HT-29 (cell line): ENCODE results near the gene DGCR2. TPM values are rescaled to one million over a fixed set of nuclear protein-coding genes. Genes with fewer than 3 reads are reported as not detected.

Experiments used
- DNase-seq: peaks from one replicate; pipeline ENCODE4 v3.0.0-alpha.2; 2015; ENCODE audit warnings: low spot score
- total RNA-seq: library from RNA; depleted of rRNA; stranded (reverse); fragments of >200 nt; shearing (Covaris generic); gene quantifications from 2 replicates; pipeline ENCODE4 v1.2.3, GENCODE V29; 2014

DGCR2 gene
- total RNA-seq, 1 experiment from 2014 or later = 114 TPM

DNA sequence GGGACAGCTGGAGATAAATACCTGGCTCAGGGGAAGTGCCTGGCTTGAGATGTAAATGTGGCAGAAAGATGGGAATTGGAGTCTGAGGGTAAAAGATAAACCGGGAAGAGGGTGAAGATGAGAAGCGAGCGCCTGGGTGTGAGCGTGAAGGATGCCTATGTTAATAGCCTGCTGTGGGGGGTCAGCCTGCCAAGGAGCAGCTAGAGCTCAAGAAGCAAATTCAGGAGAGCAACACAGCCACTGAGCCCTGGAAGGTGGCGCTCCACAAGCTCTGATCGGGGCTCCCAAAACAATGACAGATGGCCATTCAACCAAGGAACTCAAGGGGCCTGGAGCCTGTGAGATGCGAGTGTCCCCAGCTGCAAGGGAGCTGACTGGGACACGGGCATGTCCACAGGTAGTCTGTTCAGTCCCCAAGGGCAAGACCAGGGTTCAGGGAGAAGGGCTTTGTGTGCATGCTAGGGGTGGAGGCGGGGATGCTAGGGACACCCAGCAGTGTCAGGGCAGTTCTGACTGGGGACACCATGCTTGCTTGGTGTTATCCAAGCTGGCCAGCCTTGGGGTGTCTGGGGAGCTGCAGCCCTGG is 25.1 kb upstream of the DGCR2 start:
- DNase-seq = no peak

DNA sequence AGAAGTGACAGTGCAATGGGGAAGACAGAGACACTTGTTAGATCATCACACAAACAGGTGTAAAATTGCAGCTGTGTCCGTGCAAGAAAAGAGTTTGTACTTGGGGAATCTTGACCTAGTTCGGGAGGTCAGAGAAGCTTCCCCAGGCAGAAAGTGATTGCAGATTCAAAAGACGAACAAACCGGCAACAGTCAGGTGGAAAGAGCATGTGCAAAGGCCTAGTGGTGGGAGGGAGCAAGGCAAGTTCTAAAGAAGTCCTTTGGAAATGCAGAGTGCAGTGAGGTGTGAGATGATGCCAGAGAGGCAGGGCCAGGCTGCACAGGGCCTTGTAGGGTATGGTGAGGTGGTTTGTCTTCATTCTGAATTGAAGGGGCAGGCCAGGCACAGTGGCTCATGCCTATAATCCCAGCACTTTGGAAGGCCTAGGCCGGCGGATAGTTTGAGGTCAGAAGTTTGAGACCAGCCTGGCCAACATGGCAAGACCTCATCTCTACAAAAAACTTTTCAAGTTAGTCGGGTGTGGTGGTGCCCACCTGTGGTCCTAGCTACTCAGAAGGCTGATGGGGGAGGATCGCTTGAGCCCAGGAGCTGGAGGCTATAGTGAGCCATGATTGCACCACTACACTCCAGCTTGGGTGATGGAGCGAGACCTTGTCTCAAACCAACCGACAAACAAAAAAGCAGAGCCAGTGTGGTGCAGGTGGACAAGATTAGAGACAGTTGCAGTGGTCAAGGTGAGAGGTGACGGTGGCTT is 24.2 kb upstream of the DGCR2 start:
- peak; percentile 22 for DNase-seq

GRCh38 chr22:19143967-19144400 is 21.8 kb upstream of the DGCR2 start:
- DNase-seq = peak; percentile 22

- no peak for DNase-seq
These were observed 21.0 kb upstream of the DGCR2 start for GRCh38 chr22:19143212-19143611.

DNA sequence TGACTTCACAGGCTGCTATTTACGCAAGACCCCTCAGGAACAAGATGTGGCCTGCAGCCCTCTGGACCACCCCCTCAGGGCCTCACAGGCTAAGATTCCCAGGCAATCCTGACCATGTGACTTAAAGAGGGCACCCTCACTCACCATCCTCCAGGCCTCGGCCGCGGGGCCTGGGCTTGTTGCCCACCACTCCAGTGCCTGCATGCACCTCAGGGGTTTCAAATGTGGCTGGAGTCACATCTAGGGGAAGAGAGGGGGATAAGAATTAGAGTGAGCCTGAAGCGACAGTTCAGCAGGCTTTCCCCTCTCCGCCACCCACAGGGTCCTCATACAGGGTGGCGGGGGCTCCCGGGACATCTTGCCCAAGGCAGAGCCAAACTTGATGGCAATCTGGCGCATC is 20.2 kb upstream of the DGCR2 start:
- DNase-seq = no peak

GRCh38 chr22:19139974-19140373 is 17.8 kb upstream of the DGCR2 start:
- DNase-seq = no peak

DNA sequence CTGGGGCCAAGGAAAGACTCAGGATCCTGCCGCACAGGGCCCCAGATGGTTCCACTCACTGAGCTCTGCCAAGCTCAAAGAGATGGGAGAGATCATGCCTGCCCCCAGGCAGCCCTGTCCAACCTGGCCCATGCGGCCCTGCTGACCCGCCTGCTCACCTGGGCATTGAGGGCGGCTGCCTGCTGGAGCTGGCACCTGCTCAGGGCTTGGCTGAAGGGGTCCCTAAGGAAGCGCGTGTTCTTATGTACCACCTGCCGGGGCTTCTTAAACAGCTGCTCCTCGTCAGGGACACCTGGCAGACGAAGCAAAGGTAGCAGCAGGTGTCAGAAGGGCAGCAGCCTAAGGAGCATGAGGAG is 16.8 kb upstream of the DGCR2 start:
- no peak for DNase-seq

DNA sequence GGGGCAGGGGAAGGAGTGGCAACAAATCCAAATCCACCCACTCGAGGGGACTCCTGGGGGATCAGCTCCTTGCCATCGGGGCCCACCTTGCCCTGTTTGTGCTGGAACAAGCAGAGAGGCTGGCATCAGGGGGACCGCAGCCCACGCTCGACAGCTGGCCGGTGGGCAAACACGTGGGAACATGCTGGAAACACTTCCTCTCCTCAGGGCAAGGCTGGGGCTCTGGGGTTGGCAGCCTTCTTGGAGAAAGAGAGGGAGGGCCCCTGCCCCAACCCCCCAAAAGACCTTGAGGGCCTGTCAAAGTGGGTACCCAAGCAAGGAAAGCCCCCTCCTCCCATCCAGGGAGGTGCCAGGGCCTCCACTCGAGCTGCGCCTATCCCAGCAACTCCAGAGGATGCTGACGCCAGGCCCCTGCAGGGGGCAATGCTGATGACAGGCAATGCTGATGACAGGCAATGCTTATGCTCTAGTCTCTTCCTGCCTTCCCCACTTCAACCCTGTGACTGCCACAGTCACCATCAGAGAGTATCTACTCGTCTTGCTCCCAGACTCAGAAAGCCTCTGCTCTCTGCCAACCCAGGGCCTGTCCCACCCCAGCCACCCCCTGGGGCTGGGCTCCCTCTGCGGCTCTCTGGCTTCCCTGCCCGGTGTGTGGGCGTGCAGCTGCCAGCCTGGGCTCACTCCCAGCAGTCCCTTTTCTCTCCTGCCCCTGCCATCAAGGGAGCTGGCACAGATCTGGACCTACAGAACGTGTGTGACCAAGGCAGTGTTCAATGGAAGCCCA is 16.2 kb upstream of the DGCR2 start:
- DNase-seq = no peak

GRCh38 chr22:19137384-19138216 is 15.4 kb upstream of the DGCR2 start:
- DNase-seq = no peak

DNA sequence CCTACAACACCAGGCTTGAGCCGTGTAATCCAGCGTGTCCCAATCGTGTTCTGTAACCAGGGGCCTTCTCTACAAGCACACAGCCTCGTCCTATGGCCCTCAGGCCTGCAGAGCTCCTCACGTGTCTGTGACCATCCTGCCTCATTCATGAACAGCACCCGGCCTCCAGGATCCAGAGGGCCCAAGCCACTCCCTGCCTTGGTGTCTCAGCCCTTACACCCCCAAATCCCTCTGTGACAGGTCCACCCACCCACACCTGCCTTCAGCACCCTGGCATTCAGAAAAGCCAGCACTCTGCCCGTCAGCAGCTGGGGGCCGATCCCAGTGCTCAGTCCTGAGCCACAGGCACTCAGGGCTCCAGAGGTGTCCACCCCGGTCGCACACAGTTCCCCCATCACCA is 14.7 kb upstream of the DGCR2 start:
- DNase-seq = no peak

- no peak for DNase-seq
These were observed 12.7 kb upstream of the DGCR2 start for GRCh38 chr22:19134874-19135273.

- DNase-seq = no peak
These were observed 12.1 kb upstream of the DGCR2 start for GRCh38 chr22:19134176-19134831.

GRCh38 chr22:19133561-19133960 is 11.3 kb upstream of the DGCR2 start:
- DNase-seq = no peak

- DNase-seq = no peak
These were observed 10.6 kb upstream of the DGCR2 start for GRCh38 chr22:19132693-19133400.

- DNase-seq = no peak
These were observed 9.9 kb upstream of the DGCR2 start for GRCh38 chr22:19132153-19132552.

- DNase-seq = no peak
These were observed 9.4 kb upstream of the DGCR2 start for GRCh38 chr22:19131685-19132015.

DNA sequence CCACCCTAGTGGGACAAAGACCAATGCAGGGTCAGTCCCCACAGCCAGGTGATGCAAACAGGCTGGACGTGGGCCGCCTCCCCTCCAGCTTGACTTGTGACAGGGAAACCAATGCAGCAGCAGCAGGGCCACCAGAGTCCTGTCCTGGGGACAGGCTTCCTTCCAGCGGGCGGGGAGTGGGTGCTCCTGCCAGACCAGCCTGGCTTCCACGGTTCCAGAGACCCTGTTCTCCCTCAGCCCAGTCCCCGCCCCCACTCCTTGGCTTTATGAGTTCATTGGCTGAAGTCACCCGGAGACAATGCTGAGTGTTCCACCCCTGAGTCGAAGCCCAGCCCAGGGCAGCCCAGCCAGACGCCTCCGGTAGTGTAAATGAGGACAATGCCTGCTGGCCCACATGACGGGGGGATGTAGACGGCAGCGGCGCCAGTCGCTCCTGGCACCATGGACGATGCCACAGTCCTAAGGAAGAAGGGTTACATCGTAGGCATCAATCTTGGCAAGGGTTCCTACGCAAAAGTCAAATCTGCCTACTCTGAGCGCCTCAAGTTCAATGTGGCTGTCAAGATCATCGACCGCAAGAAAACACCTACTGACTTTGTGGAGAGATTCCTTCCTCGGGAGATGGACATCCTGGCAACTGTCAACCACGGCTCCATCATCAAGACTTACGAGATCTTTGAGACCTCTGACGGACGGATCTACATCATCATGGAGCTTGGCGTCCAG is 8.9 kb upstream of the DGCR2 start, which contains the start of gene TSSK2:
TSSK2 (plus strand) TSS at position 350 of the 726 bp plus-strand sequence; CDS start at position 442, 92 bp downstream.
- no peak for DNase-seq

GRCh38 chr22:19129871-19130270 is 7.7 kb upstream of the DGCR2 start:
- no peak for DNase-seq

GRCh38 chr22:19128946-19129727 is 6.9 kb upstream of the DGCR2 start:
- DNase-seq = no peak
